ENCODE measurements around the gene RHOB.

RHOB gene

DNA sequence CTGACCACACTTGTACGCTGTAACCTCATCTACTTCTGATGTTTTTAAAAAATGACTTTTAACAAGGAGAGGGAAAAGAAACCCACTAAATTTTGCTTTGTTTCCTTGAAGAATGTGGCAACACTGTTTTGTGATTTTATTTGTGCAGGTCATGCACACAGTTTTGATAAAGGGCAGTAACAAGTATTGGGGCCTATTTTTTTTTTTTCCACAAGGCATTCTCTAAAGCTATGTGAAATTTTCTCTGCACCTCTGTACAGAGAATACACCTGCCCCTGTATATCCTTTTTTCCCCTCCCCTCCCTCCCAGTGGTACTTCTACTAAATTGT lies 2.1 kb downstream of the RHOB start:
- TF ChIP-seq, protein P1, sequence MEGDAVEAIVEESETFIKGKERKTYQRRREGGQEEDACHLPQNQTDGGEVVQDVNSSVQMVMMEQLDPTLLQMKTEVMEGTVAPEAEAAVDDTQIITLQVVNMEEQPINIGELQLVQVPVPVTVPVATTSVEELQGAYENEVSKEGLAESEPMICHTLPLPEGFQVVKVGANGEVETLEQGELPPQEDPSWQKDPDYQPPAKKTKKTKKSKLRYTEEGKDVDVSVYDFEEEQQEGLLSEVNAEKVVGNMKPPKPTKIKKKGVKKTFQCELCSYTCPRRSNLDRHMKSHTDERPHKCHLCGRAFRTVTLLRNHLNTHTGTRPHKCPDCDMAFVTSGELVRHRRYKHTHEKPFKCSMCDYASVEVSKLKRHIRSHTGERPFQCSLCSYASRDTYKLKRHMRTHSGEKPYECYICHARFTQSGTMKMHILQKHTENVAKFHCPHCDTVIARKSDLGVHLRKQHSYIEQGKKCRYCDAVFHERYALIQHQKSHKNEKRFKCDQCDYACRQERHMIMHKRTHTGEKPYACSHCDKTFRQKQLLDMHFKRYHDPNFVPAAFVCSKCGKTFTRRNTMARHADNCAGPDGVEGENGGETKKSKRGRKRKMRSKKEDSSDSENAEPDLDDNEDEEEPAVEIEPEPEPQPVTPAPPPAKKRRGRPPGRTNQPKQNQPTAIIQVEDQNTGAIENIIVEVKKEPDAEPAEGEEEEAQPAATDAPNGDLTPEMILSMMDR (conservative IDR thresholded peaks at IDR 0.05; ENCODE audit: control insufficient read depth, insufficient read depth, low read depth, low read length): no peak
- DNase-seq (ENCODE audit: low read depth): no peak
- peak overlapping the region; percentile 87 for H3K4me3 ChIP-seq (ENCODE audit: control insufficient read depth, low read depth, low read length)

DNA sequence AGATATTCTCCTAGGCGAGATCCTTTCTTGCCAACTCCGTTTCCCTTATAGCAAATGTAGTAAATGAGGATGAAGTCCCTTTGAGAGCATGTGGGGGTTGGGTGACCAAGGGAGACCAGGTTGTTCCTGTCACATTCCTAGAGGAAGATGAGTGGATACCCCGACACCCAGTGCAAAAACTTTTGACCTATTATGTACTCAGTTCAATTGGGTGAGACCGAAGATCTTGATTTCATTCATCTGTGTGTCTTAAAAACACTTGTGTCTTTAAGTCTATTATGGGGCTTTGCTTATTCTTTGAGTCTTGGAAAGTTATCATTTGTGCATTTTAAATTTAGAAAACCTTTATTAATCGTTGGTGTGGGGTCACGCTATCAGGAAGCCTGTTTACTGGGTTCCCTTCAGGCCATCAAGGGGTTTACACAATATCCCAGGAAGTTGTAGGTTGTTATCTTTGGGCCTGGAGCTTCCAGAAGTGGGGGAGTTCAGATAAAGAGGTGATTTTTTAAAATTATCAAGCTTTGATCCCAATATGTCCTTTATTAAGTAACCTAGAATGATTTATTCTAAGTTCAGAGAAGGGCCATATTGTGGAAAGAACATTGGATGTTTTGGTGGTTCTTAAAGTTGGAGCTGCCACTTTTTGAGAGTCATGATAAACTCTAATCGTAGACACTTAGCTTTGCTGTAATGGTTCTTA lies 2.8 kb downstream of the RHOB start:
- TF ChIP-seq, protein P1 (conservative IDR thresholded peaks at IDR 0.05; ENCODE audit: control insufficient read depth, insufficient read depth, low read depth, low read length): no peak
- peak overlapping the region; percentile 87 for H3K4me3 ChIP-seq (ENCODE audit: control insufficient read depth, low read depth, low read length)
- peak; percentile 56 for DNase-seq (ENCODE audit: low read depth)

DNA sequence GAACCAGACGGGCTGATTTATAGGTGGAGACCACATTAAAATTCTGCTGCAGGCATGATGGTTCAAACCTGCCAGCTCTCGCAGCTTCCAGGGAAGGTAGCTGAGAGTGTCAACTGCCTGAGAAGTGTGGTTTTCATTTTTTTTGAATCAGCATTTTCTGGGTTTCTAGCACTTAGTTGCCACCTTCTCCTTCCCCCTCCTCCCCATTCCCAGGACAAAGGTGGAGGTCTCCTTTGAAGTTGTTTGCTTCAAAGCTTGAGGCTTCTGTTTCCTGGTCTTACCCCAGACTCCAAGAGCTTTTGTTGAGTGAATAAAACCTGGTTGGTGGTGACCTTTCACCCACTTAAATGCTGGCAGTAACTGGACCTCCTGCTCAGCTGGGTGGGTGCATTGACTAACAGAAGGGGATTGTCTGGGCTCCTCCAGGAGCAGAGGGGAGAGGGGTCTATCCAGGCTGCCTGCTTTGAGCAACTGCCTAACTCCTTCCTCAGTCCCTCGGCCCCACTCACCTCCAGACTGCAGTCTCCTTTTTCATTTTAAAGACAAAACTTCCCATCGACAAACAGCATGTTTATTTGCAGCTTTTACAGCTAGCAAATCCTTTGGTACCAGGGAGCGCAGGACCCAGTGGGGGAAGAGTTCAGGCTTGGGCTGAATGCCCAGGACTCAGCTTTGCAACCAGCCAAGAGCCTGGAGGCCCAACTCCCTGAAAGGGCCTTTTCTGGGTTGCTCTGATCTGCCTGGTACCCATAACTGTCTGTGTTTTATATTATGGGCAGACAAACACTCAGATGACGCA lies 3.5 kb downstream of the RHOB start:
- peak; percentile 90 for DNase-seq (ENCODE audit: low read depth)
- H3K4me3 ChIP-seq (ENCODE audit: control insufficient read depth, low read depth, low read length): no peak overlapping the region
- TF ChIP-seq, protein P1 (conservative IDR thresholded peaks at IDR 0.05; ENCODE audit: control insufficient read depth, insufficient read depth, low read depth, low read length): no peak

DNA sequence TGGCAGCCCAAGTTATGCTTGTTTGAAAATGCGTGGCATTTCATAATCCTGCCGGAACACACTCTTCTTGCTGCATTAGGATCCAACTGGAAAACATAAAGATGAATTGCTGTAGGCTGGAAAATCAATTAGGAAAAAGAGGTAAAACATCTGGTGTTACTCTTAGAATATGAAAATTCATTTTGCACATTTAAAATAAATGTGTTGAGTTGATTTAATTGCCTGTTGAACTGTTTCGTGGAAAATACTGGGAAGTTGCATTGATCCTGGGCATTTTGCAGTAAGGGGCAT lies 4.1 kb downstream of the RHOB start:
- no peak overlapping the region for H3K4me3 ChIP-seq (ENCODE audit: control insufficient read depth, low read depth, low read length)
- TF ChIP-seq, protein P1 (conservative IDR thresholded peaks at IDR 0.05; ENCODE audit: control insufficient read depth, insufficient read depth, low read depth, low read length): no peak
- no peak for DNase-seq (ENCODE audit: low read depth)

DNA sequence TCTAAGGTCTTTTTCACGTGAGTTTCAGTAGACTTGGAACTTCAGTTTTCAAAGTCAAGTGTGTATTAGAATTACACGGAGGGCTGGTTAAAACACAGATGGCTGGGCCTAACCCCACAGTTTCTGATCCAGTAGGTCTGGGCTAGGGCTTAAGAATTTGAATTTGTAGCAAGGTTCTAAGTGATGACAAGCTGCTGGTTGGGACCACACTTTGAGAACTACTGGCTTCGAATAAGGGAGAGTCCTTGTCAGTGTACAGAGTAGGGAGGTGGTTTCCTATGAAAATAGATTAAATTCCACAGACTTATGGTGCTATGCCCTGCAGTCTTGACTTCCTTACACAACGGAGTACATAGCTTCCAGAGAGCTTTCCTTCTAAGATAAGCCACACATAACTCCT lies 4.5 kb downstream of the RHOB start:
- peak; percentile 25 for DNase-seq (ENCODE audit: low read depth)
- no peak overlapping the region for H3K4me3 ChIP-seq (ENCODE audit: control insufficient read depth, low read depth, low read length)
- TF ChIP-seq, protein P1 (conservative IDR thresholded peaks at IDR 0.05; ENCODE audit: control insufficient read depth, insufficient read depth, low read depth, low read length): no peak

DNA sequence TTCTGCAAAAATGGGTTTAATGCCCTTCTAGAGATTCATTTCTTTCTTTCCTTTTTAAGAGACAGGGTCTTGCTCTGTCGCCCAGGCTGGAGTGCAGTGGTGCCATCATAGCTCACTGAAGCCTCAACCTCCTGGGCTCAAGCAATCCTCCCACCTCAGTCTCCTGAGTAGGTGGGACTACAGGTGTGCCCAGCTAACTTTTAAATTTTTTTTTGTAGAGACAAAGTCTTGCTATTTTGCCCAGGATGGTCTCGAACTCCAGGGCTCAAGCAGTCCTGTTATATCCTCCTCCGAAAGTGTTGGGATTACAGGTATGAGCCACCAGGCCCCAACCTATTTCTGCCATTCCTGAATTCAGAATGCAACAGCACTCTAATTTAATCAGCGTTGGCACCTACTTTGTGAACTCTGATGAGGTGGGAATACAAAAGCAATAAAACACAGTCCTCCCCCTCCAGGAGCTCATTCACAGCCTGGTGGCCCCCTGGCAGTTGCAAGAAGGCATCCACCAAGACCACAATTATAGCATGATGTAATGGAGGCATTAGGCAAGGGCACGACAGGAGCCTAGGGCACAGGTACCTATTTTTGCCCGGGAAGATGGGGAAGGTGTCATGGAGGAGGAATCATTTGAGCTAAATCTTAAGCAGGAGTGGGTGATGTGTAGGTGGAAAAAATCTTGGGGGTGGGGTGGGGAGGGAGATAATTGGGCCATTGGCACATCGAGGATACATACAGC lies 5.1 kb downstream of the RHOB start:
- TF ChIP-seq, protein P1 (conservative IDR thresholded peaks at IDR 0.05; ENCODE audit: control insufficient read depth, insufficient read depth, low read depth, low read length): no peak
- no peak overlapping the region for H3K4me3 ChIP-seq (ENCODE audit: control insufficient read depth, low read depth, low read length)
- DNase-seq (ENCODE audit: low read depth): no peak

All from fibroblast of mammary gland (primary cell).